Mononuclear cell (primary cell): ENCODE results near the gene MTG2. TPM values are rescaled to one million over a fixed set of nuclear protein-coding genes. Genes with fewer than 3 reads are reported as not detected.

Experiments
- H3K27me3 ChIP-seq: 2 replicates; pipeline ENCODE4 v1.6.0; 2011; ENCODE audit warnings: low read length, control low read depth; ENCODE audit not compliant: insufficient read depth
- H3K4me1 ChIP-seq: 2 replicates; pipeline ENCODE4 v1.5.1; 2011; ENCODE audit warnings: mild to moderate bottlenecking, low read length, control low read depth; ENCODE audit not compliant: insufficient read depth
- H3K4me3 ChIP-seq: 2 replicates; pipeline ENCODE4 v1.5.1; 2011; ENCODE audit warnings: mild to moderate bottlenecking, low read length, moderate library complexity
- H3K9me3 ChIP-seq: 2 replicates; pipeline ENCODE4 v1.5.1; 2011; ENCODE audit warnings: low read depth, mild to moderate bottlenecking, control low read depth, low read length
- total RNA-seq: library from RNA; depleted of rRNA; stranded (reverse); fragments of >200 nt; gene quantifications from one replicate; pipeline ENCODE4 v1.2.3, GENCODE V29; 2012

MTG2 gene, protein sequence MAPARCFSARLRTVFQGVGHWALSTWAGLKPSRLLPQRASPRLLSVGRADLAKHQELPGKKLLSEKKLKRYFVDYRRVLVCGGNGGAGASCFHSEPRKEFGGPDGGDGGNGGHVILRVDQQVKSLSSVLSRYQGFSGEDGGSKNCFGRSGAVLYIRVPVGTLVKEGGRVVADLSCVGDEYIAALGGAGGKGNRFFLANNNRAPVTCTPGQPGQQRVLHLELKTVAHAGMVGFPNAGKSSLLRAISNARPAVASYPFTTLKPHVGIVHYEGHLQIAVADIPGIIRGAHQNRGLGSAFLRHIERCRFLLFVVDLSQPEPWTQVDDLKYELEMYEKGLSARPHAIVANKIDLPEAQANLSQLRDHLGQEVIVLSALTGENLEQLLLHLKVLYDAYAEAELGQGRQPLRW
- 3.1 TPM for total RNA-seq

DNA sequence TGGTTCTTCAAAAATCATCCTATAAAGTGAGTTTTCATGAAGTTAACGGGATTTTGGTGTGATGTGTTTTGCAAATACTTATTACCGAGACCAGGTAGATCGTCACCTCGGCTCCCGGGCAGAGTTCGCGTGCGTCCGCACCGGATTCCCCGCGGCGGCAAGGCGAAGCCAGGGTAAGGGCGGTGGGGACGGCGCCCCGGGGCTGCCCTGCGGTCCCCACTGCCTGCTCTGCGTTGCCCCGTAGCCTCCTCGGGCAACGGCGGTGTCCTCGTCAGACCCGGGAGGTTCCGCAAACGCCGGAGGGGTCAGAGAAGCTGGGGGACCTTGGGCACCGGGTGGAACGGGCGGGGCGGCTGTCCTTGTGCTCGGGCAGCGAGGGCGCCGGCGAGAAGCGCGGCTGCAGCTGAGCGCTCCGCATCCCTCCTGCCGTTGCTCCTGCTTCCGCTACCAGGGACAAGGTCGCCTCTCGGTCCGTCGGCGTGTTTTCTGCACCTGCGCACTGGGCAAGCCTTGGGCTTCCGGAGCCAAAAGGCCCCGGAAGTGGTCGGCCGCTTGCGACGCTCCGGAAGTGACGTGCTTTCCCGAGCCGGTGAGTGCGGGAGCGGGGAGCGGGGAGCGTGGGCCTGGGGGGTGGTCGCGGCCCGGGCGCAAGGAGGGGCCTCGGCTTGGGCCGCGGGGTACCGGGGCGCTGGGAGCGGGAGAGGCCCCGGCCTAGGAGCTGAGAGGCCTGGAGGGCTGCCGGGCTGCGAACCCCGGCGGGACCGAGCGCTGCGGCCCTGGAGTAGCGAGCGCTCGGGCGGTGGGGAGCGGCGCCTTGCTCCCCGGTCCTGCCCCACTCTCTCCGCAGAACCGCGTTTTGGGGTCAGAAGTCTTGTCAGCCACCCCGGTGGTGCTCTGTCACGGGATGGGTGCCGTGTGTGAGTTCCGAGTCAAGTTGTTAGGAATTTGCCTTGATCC is at the start of gene MTG2:
Gene MTG2, plus strand, starts transcription at position 560 of the 957 bp plus-strand sequence. CDS start 10,393 bp downstream, outside the sequence.
- Histone ChIP-seq H3K4me3 (peak within 1 kb of the TSS; percentile 89), H3K27me3 (no peaks in the 10 kb centered on the region), H3K9me3 (no peaks in the 10 kb centered on the region), H3K4me1 (peaks cover 45% of the 10 kb centered on the region)

DNA sequence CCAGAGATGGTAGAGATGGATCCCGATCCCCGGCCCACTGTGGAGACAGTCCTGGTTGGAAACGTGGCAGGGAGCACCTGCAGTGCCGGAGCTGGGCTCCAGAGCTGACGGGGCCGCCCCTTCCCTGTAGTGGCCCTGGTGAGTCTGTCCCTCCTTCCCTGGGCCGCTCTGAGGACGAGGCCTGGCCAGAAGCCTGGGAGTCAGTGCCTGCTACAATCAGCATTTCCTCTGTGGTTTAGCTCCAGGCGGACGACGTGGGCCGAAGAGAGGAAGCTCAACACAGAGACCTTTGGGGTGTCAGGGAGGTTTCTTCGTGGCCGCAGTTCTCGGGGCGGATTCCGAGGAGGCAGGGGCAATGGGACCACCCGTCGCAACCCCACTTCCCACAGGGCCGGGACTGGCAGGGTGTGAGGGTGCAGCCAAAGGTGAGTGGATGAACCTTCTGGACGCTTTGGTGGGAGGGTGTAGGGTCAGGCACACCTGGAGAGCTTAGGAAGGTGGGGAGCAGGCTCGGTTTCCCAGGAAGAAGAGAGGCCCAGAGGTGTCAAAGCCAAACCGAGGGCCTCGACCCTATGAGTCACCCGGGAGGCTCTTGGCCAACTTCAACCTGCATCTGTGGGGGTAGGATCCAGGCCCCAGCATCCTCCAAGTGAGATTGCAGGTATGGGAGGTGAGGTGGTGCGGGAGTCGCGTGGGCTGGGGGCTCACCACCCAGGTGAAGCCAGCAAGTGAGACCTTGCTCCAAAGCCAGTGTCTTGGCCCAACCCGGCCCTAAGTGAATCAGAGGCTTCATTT is 49.6 kb upstream of the MTG2 start:
- no peaks in the 10 kb centered on the region for H3K27me3 ChIP-seq
- no peak overlapping the region for H3K4me3 ChIP-seq
- no peaks in the 10 kb centered on the region for H3K9me3 ChIP-seq
- H3K4me1 ChIP-seq, result peaks cover 39% of the 10 kb centered on the region

DNA sequence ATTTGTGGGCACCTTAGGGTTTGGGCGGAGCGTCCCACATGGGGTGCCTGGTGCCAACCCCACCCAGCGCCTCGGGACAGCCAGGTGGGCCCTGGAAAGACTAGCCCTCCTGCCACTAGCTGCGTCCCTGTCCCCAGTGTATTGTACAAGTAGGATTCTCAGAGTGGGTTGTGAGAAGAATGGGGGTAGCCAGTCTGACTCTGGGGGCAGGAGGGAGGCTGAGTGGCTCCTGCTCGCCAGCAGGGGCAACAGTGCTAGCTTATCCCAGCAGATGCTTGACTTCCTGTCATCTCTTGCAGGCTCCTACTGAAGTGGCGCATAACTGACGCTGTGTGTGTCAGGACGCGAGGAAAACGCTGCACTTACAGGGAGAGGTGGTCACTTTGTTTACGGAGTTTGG is 49.0 kb upstream of the MTG2 start:
- peaks cover 39% of the 10 kb centered on the region for H3K4me1 ChIP-seq
- no peaks in the 10 kb centered on the region for H3K9me3 ChIP-seq
- no peak overlapping the region for H3K4me3 ChIP-seq
- H3K27me3 ChIP-seq, result no peaks in the 10 kb centered on the region

DNA sequence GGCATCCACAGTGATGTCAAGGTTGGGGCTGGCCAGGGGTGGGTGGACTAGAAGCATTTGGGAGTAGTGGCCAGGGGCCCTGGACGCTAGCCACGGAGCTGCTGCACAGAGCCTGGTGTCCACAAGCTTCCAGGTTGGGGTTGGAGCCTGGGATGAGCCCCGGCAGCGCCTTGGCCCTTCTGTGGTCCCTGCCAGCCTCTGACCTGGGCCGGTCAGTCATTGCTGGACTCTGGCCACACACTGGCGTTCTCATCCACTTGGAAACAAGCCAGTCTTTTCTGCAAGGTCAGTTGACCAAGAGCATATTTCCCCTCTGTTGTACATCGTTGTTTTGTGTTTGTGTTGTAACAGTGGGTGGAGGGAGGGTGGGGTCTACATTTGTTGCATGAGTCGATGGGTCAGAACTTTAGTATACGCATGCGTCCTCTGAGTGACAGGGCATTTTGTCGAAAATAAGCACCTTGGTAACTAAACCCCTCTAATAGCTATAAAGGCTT is 48.0 kb upstream of the MTG2 start:
- no peak overlapping the region for H3K4me3 ChIP-seq
- H3K4me1 ChIP-seq, result peaks cover 39% of the 10 kb centered on the region
- no peaks in the 10 kb centered on the region for H3K9me3 ChIP-seq

DNA sequence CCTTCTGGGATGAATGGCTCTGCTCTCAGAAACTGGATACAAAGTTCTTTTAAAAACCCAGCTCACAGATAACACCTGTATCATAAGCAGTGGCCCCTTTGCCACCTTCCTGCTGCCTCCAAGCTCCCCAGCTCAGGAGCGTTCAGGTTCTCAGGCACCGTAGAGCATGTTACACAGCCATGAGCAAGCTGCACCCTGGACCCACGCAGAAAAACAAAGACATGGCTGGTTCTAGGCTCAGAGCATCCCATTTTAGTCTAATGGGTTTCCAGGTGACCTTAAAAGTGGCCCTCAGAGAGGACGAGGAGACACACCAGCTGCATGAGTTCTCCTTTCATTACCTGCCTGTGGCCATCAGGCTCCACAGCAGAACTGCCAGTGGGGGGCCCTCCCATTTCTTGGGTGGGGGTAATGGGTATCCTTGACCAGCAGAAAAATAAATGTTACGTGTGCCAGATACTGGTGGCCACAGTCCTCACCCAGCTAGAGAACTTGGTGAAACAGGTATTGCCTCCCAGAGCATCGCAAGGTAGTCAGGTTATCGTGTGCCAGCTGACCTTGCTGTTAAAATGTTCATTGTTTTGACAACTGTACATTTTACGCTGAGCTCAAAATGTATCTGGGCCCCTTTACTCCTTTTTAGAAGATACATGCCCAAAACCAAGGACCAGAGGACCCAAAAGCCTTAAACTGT is 47.1 kb upstream of the MTG2 start:
- Histone ChIP-seq H3K27me3 (no peaks in the 10 kb centered on the region), H3K9me3 (no peaks in the 10 kb centered on the region), H3K4me1 (peaks cover 38% of the 10 kb centered on the region), H3K4me3 (no peak overlapping the region)

More for the DNA sequence above, 48.0 kb upstream of the MTG2 start:
- no peaks in the 10 kb centered on the region for H3K27me3 ChIP-seq

DNA sequence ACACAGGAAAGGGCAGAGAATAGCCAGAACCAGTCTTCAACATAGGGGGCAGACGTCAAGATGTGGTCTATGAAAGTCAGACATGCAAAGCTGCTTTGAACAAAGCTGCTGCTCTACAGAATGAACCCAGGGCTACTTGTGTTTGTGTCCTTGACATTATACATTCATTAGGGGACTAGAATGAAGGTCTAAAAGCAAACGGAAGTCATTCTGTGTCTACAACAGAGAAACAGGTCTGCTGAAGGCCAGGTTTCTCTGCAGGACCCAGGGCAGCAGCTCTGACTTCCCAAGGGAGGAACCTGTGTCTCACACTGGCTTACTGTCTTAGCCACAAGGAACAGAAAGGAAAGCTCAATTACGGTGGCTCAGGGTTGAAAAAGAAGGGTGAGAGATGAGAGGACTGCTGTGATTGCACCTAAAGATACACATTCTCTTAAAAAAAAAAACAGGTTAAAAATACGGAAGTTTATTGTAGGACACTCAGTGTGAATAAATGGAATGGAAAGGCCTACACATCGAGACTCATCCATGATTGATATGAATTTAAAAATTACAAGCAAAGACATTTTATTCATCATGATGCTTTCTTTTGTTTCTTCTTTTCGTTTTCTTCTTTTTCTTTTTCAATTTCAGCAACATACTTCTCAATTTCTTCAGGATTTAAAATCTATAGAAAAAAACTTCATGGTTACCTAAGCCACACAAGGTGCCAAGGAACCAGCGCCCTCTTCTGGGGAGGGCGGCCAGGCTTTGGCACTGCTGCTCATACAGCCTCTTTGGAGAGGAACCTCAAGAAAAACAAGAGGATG is 46.3 kb upstream of the MTG2 start:
- Histone ChIP-seq H3K9me3 (no peaks in the 10 kb centered on the region), H3K4me3 (no peak overlapping the region), H3K4me1 (peaks cover 46% of the 10 kb centered on the region), H3K27me3 (no peaks in the 10 kb centered on the region)

DNA sequence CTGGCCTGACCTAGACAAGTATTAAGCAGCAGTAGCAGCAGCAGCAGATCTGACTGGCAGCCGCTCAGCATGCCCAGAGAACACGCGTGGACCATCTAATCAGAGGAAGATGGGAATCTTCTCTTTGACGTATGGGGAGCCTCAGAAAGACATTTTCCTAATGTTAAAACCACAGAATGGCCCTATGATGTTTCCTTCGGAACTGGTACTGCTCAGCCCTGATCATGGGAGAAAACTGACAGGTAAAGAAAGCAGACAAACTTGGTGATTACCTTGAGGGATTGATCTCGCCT is 45.8 kb upstream of the MTG2 start:
- no peak overlapping the region for H3K4me3 ChIP-seq
- no peaks in the 10 kb centered on the region for H3K27me3 ChIP-seq
- H3K4me1 ChIP-seq, result peaks cover 52% of the 10 kb centered on the region
- no peaks in the 10 kb centered on the region for H3K9me3 ChIP-seq

DNA sequence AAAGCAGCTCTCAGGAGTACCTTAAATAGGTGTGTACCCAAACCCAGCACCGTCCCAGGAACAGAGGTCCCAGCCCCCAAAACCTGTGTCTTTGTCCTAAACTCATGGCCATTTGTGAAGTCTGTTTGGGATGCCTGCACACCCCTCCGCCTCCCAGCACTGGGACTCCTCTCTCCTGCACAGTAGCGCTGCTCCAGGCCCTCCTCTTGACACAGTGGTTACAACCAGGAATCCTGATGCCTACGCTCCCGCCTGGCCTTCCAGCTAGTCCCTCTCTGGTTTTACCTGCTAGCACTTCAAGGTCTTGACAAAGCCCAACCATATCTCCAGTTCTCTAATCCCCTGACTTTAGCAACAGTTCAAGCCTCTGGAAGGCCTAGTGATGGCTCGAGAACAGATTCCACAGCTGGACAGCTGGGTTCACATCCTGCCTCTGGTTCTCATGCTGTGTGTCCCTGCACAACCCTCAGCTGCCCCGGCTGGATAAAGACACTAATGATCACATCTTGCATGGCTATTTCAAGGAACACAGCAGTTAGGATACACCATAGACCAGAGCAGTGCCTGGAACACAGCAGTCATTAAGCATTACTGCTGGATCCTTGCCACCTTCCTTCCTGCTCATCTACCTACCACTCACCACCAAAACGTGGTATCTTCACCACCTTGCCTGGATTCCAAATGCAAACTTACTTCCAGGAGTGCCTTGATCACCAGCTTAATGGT is 45.2 kb upstream of the MTG2 start:
- Histone ChIP-seq H3K4me3 (no peak overlapping the region), H3K4me1 (peaks cover 51% of the 10 kb centered on the region), H3K27me3 (no peaks in the 10 kb centered on the region), H3K9me3 (no peaks in the 10 kb centered on the region)

DNA sequence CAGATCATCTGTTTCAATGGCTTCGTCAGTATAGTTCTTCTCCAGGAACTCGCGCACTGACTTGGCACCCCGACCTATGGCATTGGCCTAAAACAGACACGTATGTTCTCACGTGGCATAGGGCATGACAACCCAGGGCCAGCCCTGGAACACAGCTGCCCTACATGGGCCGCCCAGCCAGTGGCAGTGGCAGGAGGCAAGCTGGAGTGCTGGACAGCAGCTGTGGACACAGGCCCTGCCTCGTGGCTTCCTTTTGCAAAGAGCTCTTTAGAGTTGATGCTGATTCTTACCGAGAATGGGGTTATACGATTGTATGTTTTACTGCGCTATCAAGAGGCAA is 44.7 kb upstream of the MTG2 start:
- no peaks in the 10 kb centered on the region for H3K9me3 ChIP-seq
- H3K27me3 ChIP-seq, result no peaks in the 10 kb centered on the region
- H3K4me3 ChIP-seq, result no peak overlapping the region
- H3K4me1 ChIP-seq, result peaks cover 46% of the 10 kb centered on the region

DNA sequence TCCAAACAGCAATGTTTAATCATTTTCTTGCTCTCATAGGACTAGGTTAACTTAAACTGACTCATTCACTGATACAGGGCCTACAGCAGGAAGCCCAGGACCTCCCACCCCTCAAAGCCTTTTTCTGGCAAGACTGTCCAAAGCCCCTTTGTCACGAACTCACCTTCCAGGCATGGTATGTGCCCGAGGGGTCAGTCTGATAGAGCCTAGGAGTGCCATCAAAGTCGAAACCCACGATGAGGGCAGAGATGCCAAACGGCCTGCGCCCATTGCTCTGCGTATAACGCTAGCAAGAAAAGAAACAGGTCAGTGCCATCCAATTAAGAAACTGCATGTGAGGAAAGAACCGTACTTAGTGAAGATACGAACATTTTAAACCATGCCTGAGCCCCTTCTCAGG is 43.9 kb upstream of the MTG2 start:
- Histone ChIP-seq H3K4me3 (no peak overlapping the region), H3K27me3 (no peaks in the 10 kb centered on the region), H3K4me1 (peaks cover 39% of the 10 kb centered on the region), H3K9me3 (no peaks in the 10 kb centered on the region)

DNA sequence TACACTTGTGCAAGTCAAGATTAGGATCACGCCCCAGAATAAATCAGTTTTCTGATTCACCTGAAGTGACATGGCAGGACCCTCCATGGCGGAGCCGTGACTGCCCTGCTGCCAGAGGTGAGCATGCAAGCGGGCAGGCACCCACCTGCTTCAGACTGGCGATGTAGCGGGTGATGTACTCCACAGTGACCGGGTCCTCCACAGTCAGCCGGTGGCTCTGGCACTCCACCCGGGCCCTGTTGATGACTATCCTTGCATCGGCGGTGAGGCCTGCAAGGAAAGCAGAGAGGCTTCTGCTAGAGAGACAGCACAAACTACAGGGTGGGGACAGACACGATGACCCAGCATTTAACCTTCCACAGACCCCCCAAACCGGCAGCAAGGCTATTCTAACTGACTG is 43.2 kb upstream of the MTG2 start:
- peaks cover 41% of the 10 kb centered on the region for H3K4me1 ChIP-seq
- no peak overlapping the region for H3K4me3 ChIP-seq
- H3K27me3 ChIP-seq, result no peaks in the 10 kb centered on the region
- no peaks in the 10 kb centered on the region for H3K9me3 ChIP-seq

DNA sequence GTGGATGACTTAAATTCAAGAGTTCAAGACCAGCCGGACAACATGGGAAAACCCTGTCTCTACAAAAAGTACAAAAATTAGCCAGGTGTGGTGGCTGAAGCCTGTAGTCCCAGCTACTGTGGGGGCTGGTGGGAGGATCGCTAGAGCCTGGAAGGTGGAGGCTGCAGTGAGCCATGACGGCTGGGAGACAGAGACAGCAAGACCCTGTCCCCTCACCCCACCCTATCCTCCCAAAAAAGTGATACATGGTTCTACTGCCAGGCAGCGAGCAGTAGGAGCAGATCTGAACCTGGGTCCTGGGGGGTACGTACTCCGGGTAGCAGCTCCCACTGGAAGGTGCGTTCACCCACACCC is 41.8 kb upstream of the MTG2 start:
- H3K4me3 ChIP-seq, result no peak overlapping the region
- H3K27me3 ChIP-seq, result no peaks in the 10 kb centered on the region
- H3K4me1 ChIP-seq, result peaks cover 34% of the 10 kb centered on the region
- H3K9me3 ChIP-seq, result no peaks in the 10 kb centered on the region
